ENCODE results near the gene PRR13. TPM values are rescaled to one million over a fixed set of nuclear protein-coding genes. Genes with fewer than 3 reads are reported as not detected.

Gene PRR13
- total and polyA plus RNA-seq, 9 of the 15 experiments (the other 6 are each of a cell fraction or from before 2014, with no cell fraction given): 117 to 835 (median 285) TPM

GRCh38 chr12:53452159-53453077, 10.9 kb downstream of the PRR13 start (continued):
- TF ChIP-seq NR4A1 (CRISPR knock-in tag; IDR thresholded peaks at IDR 0.05) (peak; percentile 51; the same call in 1 of the 2 replicates), NR4A1 (tag; IDR thresholded peaks at IDR 0.05) (no peak), ZNF274 (IDR thresholded peaks at IDR 0.05; ENCODE audit: borderline replicate concordance, low read depth, low read length) (no peak), SIX5 (IDR thresholded peaks at IDR 0.05; ENCODE audit: borderline replicate concordance in 1 of 2, insufficient read depth in 1 of 2, low read depth in 1 of 2, low read length in 2 of 2) (no peak), CREB3L1 (IDR thresholded peaks at IDR 0.05; ENCODE audit: borderline replicate concordance, low read depth) (no peak), NBN (IDR thresholded peaks at IDR 0.05; ENCODE audit: low read depth) (peak; percentile 59; the same call in 1 of the 2 replicates), ZNF655 (CRISPR knock-in tag; IDR thresholded peaks at IDR 0.05) (no peak), ZMIZ1 (IDR thresholded peaks at IDR 0.05; ENCODE audit: low read depth in 2 of 2, low read length in 2 of 2) (no peak), ZC3H4 (CRISPR knock-in tag; IDR thresholded peaks at IDR 0.05; ENCODE audit: borderline replicate concordance) (peak; percentile 84), GABPA (tag; conservative IDR thresholded peaks at IDR 0.05; ENCODE audit: low read depth) (peak; percentile 82), JUN (IDR thresholded peaks at IDR 0.05; ENCODE audit: borderline replicate concordance, low read depth, low read length) (no peak), JUN (CRISPR knock-in tag; IDR thresholded peaks at IDR 0.05; ENCODE audit: borderline replicate concordance) (no peak), ZZZ3 (IDR thresholded peaks at IDR 0.05) (peak; percentile 94), RBM14 (IDR thresholded peaks at IDR 0.05; ENCODE audit: borderline replicate concordance, insufficient read depth, low read depth, low read length) (0 out of 2 replicates have a peak, but pooled peaks have one; percentile 55), MCM3 (IDR thresholded peaks at IDR 0.05) (no peak), YBX1 (IDR thresholded peaks at IDR 0.05) (no peak), TCF3 (CRISPR knock-in tag; IDR thresholded peaks at IDR 0.05) (no peak), MEF2A (IDR thresholded peaks at IDR 0.05; ENCODE audit: control insufficient read depth, low read depth, low read length) (no peak), ZNF668 (CRISPR knock-in tag; IDR thresholded peaks at IDR 0.05) (no peak), MBD2 (IDR thresholded peaks at IDR 0.05; ENCODE audit: borderline replicate concordance, low read depth) (no peak), XRCC4 (IDR thresholded peaks at IDR 0.05; ENCODE audit: extremely low read depth, insufficient read depth, insufficient read length) (no peak)

Data from K562 (cell line).